Ramos (cell line): ENCODE measurements around the gene C1orf21.
"Not testable (repeated sequence)": the region's sequence is repeated elsewhere in the genome, so short reads cannot be mapped to it uniquely, and the experiment has no call there.

Experiments used
- in situ Hi-C: fragments of 300-500 bp; cut with MboI; formaldehyde crosslinking; loops from one replicate; pipeline ENCODE4 v1.14.3; 2022; ENCODE audit warnings: low sequenced_read_pairs; ENCODE audit not compliant: unreplicated experiment

C1orf21 gene

GRCh38 chr1:184582411-184582810, 195.6 kb downstream of the C1orf21 start:
- in situ Hi-C loops = no loop called here

GRCh38 chr1:184583849-184584248, 197.0 kb downstream of the C1orf21 start:
- in situ Hi-C loops = no loop called here

GRCh38 chr1:184588701-184589100, 201.9 kb downstream of the C1orf21 start:
- in situ Hi-C loops = no loop called here

- in situ Hi-C loops = no loop called here
Observed at GRCh38 chr1:184590163-184590750, 203.4 kb downstream of the C1orf21 start.

- in situ Hi-C loops = no loop called here
Observed at GRCh38 chr1:184593597-184593996, 206.8 kb downstream of the C1orf21 start.

- in situ Hi-C loops = no loop called here
Observed at GRCh38 chr1:184595596-184595995, 208.8 kb downstream of the C1orf21 start.

- in situ Hi-C loops = no loop called here
Observed at GRCh38 chr1:184596950-184597645, 210.3 kb downstream of the C1orf21 start.

- in situ Hi-C loops = no loop called here
Observed at GRCh38 chr1:184597650-184598357, 211.0 kb downstream of the C1orf21 start.

- in situ Hi-C loops = no loop called here
Observed at GRCh38 chr1:184598403-184599193, 211.8 kb downstream of the C1orf21 start.

- in situ Hi-C loops = no loop called here
Observed at GRCh38 chr1:184604152-184604900, 217.5 kb downstream of the C1orf21 start.

- in situ Hi-C loops = no loop called here
Observed at GRCh38 chr1:184605941-184606340, 219.1 kb downstream of the C1orf21 start.

- in situ Hi-C loops = no loop called here
Observed at GRCh38 chr1:184606786-184607185, 220.0 kb downstream of the C1orf21 start.

GRCh38 chr1:184608581-184608980, 221.8 kb downstream of the C1orf21 start:
- in situ Hi-C loops = no loop called here

GRCh38 chr1:184608990-184609389, 222.2 kb downstream of the C1orf21 start:
- in situ Hi-C loops = no loop called here

GRCh38 chr1:184610876-184611595, 224.2 kb downstream of the C1orf21 start:
- in situ Hi-C loops = no loop called here

- in situ Hi-C loops = not testable (repeated sequence)
Observed at GRCh38 chr1:184612229-184612628, 225.4 kb downstream of the C1orf21 start.

- in situ Hi-C loops = no loop called here
Observed at GRCh38 chr1:184614667-184615066, 227.8 kb downstream of the C1orf21 start.

- in situ Hi-C loops = no loop called here
Observed at GRCh38 chr1:184615301-184615700, 228.5 kb downstream of the C1orf21 start.

GRCh38 chr1:184616504-184616903, 229.7 kb downstream of the C1orf21 start:
- in situ Hi-C loops = no loop called here
